ENCODE data around the gene HES2.

The HES2 gene, protein sequence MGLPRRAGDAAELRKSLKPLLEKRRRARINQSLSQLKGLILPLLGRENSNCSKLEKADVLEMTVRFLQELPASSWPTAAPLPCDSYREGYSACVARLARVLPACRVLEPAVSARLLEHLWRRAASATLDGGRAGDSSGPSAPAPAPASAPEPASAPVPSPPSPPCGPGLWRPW

DNA sequence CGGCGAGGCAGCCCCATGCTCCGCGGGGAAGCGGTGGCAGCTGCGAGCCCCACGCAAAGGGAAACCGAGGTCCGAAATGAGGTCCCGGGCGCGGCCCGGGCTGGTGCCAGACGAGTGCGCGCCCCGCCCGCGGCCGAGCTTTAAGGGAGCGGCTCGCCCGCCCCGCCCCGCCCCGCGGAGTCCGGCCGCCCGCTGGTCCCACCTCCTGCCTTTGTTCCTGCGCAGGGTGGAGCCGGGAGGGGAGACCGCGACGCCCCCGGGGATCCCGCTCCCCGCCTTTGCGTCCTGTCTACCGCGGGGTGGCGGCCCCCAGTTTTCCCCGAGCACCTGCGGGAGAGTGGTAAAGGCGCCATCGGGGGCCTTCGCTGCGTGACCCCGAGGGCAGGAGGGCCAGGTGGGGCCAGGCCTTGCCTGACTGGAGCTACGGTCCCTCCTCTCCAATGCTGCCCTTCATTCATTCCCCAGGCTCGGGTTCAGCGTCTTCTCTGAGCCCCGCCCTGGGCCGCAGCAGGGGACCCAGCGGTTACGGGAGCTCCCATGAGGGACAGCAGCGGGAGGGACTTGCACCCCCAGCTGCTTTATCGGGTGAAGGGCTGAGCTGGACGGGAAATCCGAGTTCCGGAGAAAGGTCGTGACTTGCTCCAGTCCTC is at the start of gene HES2:
HES2 (minus strand) TSS at position 116 of the 650 bp plus-strand sequence; CDS start at position 17, 99 bp downstream.
- TF ChIP-seq, protein P1, sequence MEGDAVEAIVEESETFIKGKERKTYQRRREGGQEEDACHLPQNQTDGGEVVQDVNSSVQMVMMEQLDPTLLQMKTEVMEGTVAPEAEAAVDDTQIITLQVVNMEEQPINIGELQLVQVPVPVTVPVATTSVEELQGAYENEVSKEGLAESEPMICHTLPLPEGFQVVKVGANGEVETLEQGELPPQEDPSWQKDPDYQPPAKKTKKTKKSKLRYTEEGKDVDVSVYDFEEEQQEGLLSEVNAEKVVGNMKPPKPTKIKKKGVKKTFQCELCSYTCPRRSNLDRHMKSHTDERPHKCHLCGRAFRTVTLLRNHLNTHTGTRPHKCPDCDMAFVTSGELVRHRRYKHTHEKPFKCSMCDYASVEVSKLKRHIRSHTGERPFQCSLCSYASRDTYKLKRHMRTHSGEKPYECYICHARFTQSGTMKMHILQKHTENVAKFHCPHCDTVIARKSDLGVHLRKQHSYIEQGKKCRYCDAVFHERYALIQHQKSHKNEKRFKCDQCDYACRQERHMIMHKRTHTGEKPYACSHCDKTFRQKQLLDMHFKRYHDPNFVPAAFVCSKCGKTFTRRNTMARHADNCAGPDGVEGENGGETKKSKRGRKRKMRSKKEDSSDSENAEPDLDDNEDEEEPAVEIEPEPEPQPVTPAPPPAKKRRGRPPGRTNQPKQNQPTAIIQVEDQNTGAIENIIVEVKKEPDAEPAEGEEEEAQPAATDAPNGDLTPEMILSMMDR (IDR thresholded peaks at IDR 0.05; ENCODE audit: low read depth, low read length): no peak
- peak within 1 kb of the TSS; percentile 31 to 45 for H3K4me3 ChIP-seq (replicated peaks in 1 of 2; ENCODE audit: low read depth in 2 of 2, low read length in 2 of 2)
- DNase-seq (ENCODE audit: low read depth in 2 of 2): no peak

DNA sequence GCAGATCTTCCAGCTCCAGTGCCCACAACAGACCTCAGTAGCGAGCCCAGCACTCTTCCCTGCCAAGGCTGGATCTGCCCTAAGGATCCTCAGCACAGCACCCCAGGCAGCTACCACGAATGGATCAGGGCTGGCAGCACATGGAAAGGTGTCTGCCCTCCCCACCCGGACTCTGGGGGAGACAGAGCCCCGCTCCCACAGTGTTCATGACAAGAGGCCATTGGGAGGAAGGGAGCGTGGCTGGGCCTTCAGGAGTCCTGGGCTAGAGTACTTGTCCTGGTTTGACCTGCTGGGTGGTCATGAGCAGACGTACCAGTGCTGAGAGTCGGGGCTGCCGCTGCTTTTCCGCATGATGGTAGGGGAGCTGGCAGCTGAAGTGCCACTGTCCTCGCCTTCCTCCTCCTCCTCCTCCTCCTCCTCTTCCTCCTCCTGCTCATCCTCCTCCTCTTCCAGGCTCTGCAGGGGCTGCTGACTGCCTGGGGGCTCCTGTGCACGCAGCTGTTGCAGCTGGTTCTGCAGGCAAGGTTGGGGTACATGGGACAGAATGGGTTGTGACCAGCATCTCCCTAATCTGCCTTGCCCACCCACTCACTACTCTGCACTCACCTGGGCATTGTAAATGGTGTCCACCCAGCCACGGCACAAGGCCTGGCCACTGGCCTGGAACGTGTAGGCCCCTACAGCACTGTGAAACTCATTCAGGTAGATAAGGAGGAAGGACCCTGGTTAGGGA is 49.2 kb upstream of the HES2 start:
- no peak overlapping the region for H3K4me3 ChIP-seq (replicated peaks in 1 of 2; ENCODE audit: low read depth in 2 of 2, low read length in 2 of 2)
- TF ChIP-seq, protein P1 (IDR thresholded peaks at IDR 0.05; ENCODE audit: low read depth, low read length): no peak
- DNase-seq (ENCODE audit: low read depth in 2 of 2): no peak

DNA sequence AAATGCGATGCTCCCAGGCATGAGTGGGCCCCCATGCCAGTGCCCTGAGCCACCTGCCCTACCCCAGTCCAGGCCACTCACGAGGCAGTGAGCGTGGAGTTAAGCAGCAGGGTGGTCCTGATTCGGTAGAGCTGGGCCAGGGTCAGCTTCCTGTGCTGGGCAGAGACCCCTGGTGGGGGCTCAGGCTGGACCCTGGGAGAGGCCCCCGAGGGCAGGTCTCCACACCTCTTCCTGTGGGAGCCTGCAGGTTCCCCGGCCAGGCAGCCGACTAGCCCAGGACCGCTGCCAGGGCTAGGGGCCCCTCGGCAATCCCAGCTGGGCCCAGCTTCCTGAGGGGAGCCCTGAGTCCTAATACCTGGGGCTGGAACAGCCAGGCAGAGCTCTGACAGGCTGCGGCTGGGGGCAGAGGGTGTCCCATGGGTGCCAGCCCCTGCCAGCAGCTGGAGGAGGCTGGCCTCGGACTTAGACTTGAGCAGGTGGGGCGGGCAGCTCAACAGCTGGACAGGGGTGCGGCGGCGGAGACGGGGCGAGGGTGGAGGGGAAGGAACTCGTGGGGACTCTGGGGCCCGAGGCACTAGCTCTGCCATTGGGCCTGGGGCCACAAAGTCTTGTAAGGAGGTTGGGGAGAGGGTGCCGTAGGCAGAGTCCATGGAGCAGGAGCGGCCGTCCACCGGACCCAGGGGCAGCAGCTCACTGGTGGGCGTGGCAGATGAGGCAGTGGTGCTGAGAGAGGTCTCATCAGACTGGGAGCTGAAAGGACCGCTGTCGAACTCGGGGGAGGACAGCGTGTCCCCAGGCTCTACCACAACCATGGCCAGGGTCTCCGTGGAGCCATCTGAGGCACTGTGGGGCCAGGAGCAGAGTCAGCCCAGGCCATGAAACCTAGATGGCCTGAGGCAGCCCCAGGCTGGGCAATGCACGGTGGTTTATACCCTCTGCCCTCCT is 48.3 kb upstream of the HES2 start:
- no peak overlapping the region for H3K4me3 ChIP-seq (replicated peaks in 1 of 2; ENCODE audit: low read depth in 2 of 2, low read length in 2 of 2)
- DNase-seq (ENCODE audit: low read depth in 2 of 2): no peak
- TF ChIP-seq, protein P1 (IDR thresholded peaks at IDR 0.05; ENCODE audit: low read depth, low read length): no peak

DNA sequence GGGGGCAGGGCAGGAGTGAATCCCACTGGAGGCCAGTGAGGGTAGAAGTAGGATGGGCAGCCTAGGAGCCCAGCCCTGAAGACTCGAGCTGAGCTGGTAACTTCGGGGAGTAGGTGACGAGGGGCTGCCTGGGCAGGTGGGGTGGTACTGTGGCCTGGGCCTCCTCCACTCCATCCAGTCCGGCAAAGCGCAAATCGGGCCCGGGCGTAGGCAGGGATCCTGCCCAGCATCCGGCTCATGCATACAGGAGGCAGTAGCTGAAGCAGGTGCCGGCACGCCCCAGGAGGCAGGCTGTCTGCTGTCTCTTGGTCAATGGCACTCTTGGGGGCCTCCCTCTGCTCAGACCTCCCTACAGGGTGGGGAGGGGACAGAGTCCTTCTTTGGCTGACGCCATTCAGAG is 47.5 kb upstream of the HES2 start:
- no peak for DNase-seq (ENCODE audit: low read depth in 2 of 2)
- no peak overlapping the region for H3K4me3 ChIP-seq (replicated peaks in 1 of 2; ENCODE audit: low read depth in 2 of 2, low read length in 2 of 2)
- TF ChIP-seq, protein P1 (IDR thresholded peaks at IDR 0.05; ENCODE audit: low read depth, low read length): no peak

DNA sequence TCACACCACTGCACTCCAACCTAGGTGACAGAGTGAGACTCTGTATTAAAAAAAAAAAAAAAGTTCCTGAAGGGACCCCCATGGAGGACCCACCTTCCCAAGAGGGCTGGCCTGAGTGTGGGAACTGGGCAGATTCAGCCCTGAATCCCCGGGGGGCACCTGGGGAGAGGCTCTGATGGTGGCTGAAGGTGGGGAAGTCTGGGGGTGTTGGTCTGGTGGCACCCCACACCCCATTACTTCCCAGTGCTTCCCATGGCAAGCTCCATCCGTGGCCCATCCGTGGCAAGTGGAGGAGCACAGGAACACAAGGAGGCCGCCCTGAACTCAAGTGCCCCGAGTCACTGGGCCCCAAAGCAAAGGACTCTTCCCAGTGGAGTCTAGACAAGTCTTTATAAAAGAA is 47.0 kb upstream of the HES2 start:
- DNase-seq (ENCODE audit: low read depth in 2 of 2): no peak
- no peak overlapping the region for H3K4me3 ChIP-seq (replicated peaks in 1 of 2; ENCODE audit: low read depth in 2 of 2, low read length in 2 of 2)
- TF ChIP-seq, protein P1 (IDR thresholded peaks at IDR 0.05; ENCODE audit: low read depth, low read length): no peak

DNA sequence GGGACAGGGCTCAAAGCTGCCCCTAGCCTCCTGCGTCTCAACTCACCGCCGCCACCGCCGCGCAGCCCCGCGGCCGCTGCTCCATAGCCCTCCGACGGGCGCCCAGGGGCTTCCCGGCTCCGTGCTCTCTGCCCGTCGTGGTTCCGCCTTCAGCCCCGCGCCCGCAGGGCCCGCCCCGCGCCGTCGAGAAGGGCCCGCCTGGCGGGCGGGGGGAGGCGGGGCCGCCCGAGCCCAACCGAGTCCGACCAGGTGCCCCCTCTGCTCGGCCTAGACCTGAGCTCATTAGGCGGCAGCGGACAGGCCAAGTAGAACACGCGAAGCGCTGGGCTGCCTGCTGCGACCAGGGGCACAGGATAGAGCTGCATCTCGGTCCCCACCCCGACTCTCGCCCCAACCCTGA is 46.3 kb upstream of the HES2 start, which contains the start of gene TNFRSF25:
TNFRSF25 (minus strand) TSS at position 151 of the 400 bp plus-strand sequence; CDS start at position 85, 66 bp downstream.
- H3K4me3 ChIP-seq (replicated peaks in 1 of 2; ENCODE audit: low read depth in 2 of 2, low read length in 2 of 2): no peak within 1 kb of the TSS
- TF ChIP-seq, protein P1 (IDR thresholded peaks at IDR 0.05; ENCODE audit: low read depth, low read length): no peak
- DNase-seq (ENCODE audit: low read depth in 2 of 2): no peak

All from cardiac fibroblast (primary cell).